GM12878 (cell line): ENCODE results near the gene BSPRY. TPM values are rescaled to one million over a fixed set of nuclear protein-coding genes. Genes with fewer than 3 reads are reported as not detected.
"Not testable (repeated sequence)": the region's sequence is repeated elsewhere in the genome, so short reads cannot be mapped to it uniquely, and the experiment has no call there.

ENCODE experiments used
- ATAC-seq: fragments of 200-7000 bp; cut with Tn5 transposase; 3 replicates; pipeline ENCODE4 v1.9.1; 2020; ENCODE audit warnings: mild to moderate bottlenecking, moderate library complexity
- BruUV-seq: library from RNA; stranded (reverse); fragments of 400-500 nt; replicated peaks from 2 replicates; lab custom pipeline; 2021; lab: Mats Ljungman, UMichigan
- CTCF ChIA-PET: fragments of 300-600 bp; sonication (Branson Sonifier 250); formaldehyde crosslinking; extraction: SDS; loops from one replicate; lab custom pipeline; 2021; ENCODE audit warnings: inconsistent platforms; lab: Yijun Ruan, JAX
- POLR2A ChIA-PET: fragments of 350-600 bp; formaldehyde crosslinking; extraction: SDS; loops from one replicate; lab custom pipeline; 2021; ENCODE audit warnings: inconsistent platforms; lab: Charles Lee
- RAD21 ChIA-PET: fragments of 300-600 bp; sonication (Branson Sonifier 250); formaldehyde crosslinking; loops from one replicate; lab custom pipeline; 2023; ENCODE audit warnings: antibody characterized with exemption; ENCODE audit not compliant: unreplicated experiment; lab: Charles Lee
- SMC1A ChIA-PET: fragments of 300-600 bp; sonication (Branson Sonifier 250); formaldehyde crosslinking; loops from one replicate; lab custom pipeline; 2023; ENCODE audit not compliant: unreplicated experiment, uncharacterized antibody; lab: Charles Lee
- DNase-seq: peaks from one replicate; pipeline ENCODE4 v3.0.0-alpha.2; 2011; ENCODE audit warnings: low read depth, low spot score
- FAIRE-seq: peaks from 3 replicates; lab custom pipeline; 2011; peaks lifted over from hg19 to GRCh38; lab: Jason Lieb, UNC
- H2AFZ ChIP-seq: 2 replicates; pipeline ENCODE4 v1.6.0; 2011; ENCODE audit warnings: low read depth, low read length, control low read depth; ENCODE audit not compliant: control insufficient read depth
- H3K27ac ChIP-seq: 2 replicates; pipeline ENCODE4 v1.5.1; 2011; ENCODE audit warnings: control low read depth; ENCODE audit not compliant: control insufficient read depth, insufficient read depth
- H3K27me3 ChIP-seq, 2 experiments: replicated peaks in 1 of 2; 2 replicates each; pipeline versions ENCODE4 v1.6.0 to v1.6.1; 2011; ENCODE audit warnings: low read length in 1 of 2; ENCODE audit not compliant: control insufficient read depth in 2 of 2, insufficient read depth in 2 of 2
- H3K36me3 ChIP-seq, 2 experiments: 2 replicates each; pipeline ENCODE4 v1.5.1; 2011; ENCODE audit warnings: low read length in 1 of 2; ENCODE audit not compliant: control insufficient read depth in 2 of 2, insufficient read depth in 2 of 2
- H3K4me1 ChIP-seq: 2 replicates; pipeline ENCODE4 v1.6.1; 2011; ENCODE audit warnings: mild to moderate bottlenecking, low read length, moderate library complexity, mixed read lengths; ENCODE audit not compliant: control insufficient read depth, insufficient read depth
- H3K4me2 ChIP-seq: 2 replicates; pipeline ENCODE4 v1.6.0; 2011; ENCODE audit warnings: control low read depth; ENCODE audit not compliant: control insufficient read depth, insufficient read depth
- H3K4me3 ChIP-seq: fragments of 200-600 bp; sonication (generic); 2 replicates; pipeline ENCODE4 v1.5.1; 2016
- H3K79me2 ChIP-seq: 2 replicates; pipeline ENCODE4 v1.6.0; 2011; ENCODE audit warnings: low read length; ENCODE audit not compliant: control insufficient read depth, insufficient read depth
- H3K9ac ChIP-seq: 2 replicates; pipeline ENCODE4 v1.8.0; 2011; ENCODE audit warnings: low read length, control low read depth, mixed read lengths; ENCODE audit not compliant: control insufficient read depth, insufficient read depth
- H3K9me3 ChIP-seq: replicated peaks from 3 replicates; pipeline ENCODE4 v1.5.1; 2011; ENCODE audit warnings: mild to moderate bottlenecking, low read length; ENCODE audit not compliant: control insufficient read depth, insufficient read depth
- H4K20me1 ChIP-seq: 2 replicates; pipeline ENCODE4 v1.6.0; 2011; ENCODE audit not compliant: control insufficient read depth, insufficient read depth
- FOXK2 ChIP-seq: fragments of 450-650 bp; IDR thresholded peaks from 2 replicates; pipeline ENCODE4 v1.6.1; 2017; ENCODE audit warnings: mild to moderate bottlenecking, moderate library complexity
- HDGF ChIP-seq: fragments of 450-650 bp; IDR thresholded peaks from 2 replicates; pipeline ENCODE4 v1.6.1; 2016; ENCODE audit warnings: antibody characterized with exemption
- NBN ChIP-seq: fragments of 450-650 bp; IDR thresholded peaks from 2 replicates; pipeline ENCODE4 v1.6.1; 2016
- RAD21 ChIP-seq: IDR thresholded peaks from 2 replicates; pipeline ENCODE4 v1.6.1; 2011; ENCODE audit warnings: mild to moderate bottlenecking, low read depth, low read length, moderate library complexity; ENCODE audit not compliant: insufficient read depth
- RB1 ChIP-seq: fragments of 450-650 bp; formaldehyde crosslinking; IDR thresholded peaks from 2 replicates; pipeline ENCODE4 v1.6.1; 2017; ENCODE audit warnings: mild to moderate bottlenecking, borderline replicate concordance
- SMC3 ChIP-seq: IDR thresholded peaks from 2 replicates; pipeline ENCODE4 v1.6.1; 2011; ENCODE audit warnings: low read length, improper control_type of control experiment, borderline replicate concordance
- YY1 ChIP-seq: IDR thresholded peaks from 2 replicates; pipeline ENCODE4 v1.6.1; 2011; ENCODE audit warnings: low read depth, mild to moderate bottlenecking, low read length
- WGBS: methylation state at CpG from one replicate; pipeline ENCODE4 v1.1.6; 2016; ENCODE audit warnings: low lambda C conversion rate; ENCODE audit not compliant: insufficient replicate concordance, insufficient coverage; ENCODE audit errors: missing lambda C conversion rate; 5-methylcytosine and 5-hydroxymethylcytosine counted together
- in situ Hi-C: fragments of 300-500 bp; cut with MboI; formaldehyde crosslinking; loops from 9 replicates; pipeline ENCODE4 v1.14.3; 2018; ENCODE audit warnings: mixed read lengths
- intact Hi-C: fragments of 100-400 bp; cut with micrococcal nuclease; formaldehyde crosslinking; loops from one replicate; pipeline ENCODE4 v1.14.2; 2022; ENCODE audit not compliant: unreplicated experiment
- polyA plus RNA-seq, 11 experiments: library from polyadenylated mRNA; depleted of rRNA in 4 of 11; unstranded in 6 of 11; stranded (reverse) in 5 of 11; fragments of >200 nt; fragmentation: Nextera tagmentation in 4 of 11; fragmentation: Illumina TruSeq in 1 of 11; extraction: Ambion mirVana in 4 of 11; extraction: Trizol in 1 of 11; gene quantifications; 1 replicate in 1 of 11; 2 replicates in 10 of 11; pipeline versions ENCODE4 v1.2.1 to v1.2.3, GENCODE V29; 2011 to 2016; ENCODE audit warnings: inconsistent platforms in 2 of 11, missing spikeins in 2 of 11, low read depth in 1 of 11
- total RNA-seq, 4 experiments: library from RNA; depleted of rRNA in 3 of 4; stranded (reverse); fragments of >200 nt in 3 of 4; fragmentation: Illumina TruSeq in 1 of 4; extraction: Trizol in 1 of 4; gene quantifications; 2 replicates each; pipeline versions ENCODE4 v1.2.1 to v1.2.3, GENCODE V29; 2013 to 2021
- TF ChIP-seq, protein P1 (sequence below), 3 experiments: IDR thresholded peaks in 2 of 3; conservative IDR thresholded peaks in 1 of 3; 2 replicates each; pipeline ENCODE4 v1.5.1; 2011; ENCODE audit warnings: low read depth in 3 of 3, low read length in 3 of 3, mild to moderate bottlenecking in 3 of 3, control low read depth in 2 of 3, moderate library complexity in 2 of 3, inconsistent platforms in 1 of 3, mixed read lengths in 1 of 3; ENCODE audit not compliant: control insufficient read depth in 2 of 3, insufficient read depth in 1 of 3; ENCODE audit errors: extremely low read depth in 1 of 3

Gene BSPRY
- total and polyA plus RNA-seq, 10 of the 15 experiments (the other 5 are each of a cell fraction or from before 2014, with no cell fraction given) = 0.45 to 6.3 (median 4.1) TPM

DNA sequence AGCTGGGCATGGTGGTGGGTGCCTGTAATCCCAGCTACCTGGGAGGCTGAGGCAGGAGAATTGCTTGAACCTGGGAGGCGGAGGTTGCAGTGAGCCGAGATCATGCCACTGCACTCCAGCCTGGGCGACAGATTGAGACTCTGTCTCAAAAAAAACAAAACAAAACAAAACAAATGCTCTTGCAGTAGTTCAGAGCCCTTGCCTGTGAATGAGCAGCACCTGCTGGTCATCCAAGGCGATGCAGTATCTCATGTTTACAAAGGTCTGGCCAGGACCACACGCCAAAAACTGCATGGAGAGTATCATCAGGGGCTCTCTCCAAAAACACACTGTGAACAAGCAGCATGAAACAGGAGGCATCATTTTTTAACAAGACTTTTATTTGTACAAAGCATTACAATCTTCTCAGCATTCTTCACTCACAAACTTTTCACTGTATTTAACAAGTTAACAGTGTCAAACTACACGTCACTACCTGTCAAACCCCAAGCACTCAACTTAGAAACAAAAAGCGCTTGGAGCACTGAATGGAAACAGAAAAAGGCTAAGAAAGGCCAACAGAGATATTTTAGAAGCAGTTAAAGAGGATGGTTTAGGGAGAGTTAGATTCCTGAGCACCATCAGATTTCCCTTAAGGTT lies 57.7 kb downstream of the BSPRY start:
- H3K79me2 ChIP-seq = peaks cover 19% of the 10 kb centered on the region
- in situ Hi-C loops = loop anchor here (5.0 kb wide), 1 partner anchor 135 kb away; no protein-coding TSS in a partner anchor
- FAIRE-seq = peak; percentile 18
- ChIA-PET CTCF (interaction anchor here (0.8 to 5.3 kb wide), 14 partner anchors 32 to 251 kb away, joined by 3 to 72 read pairs (median 4); partner anchors contain the start of genes CDC26 and PRPF4), SMC1A (interaction anchor here (1.0 to 7.6 kb wide), 4 partner anchors 92 to 250 kb away, joined by 4 to 46 read pairs (median 20); partner anchors contain the start of genes CDC26 and PRPF4), RAD21 (interaction anchor here (0.6 to 4.0 kb wide), 4 partner anchors 51 to 251 kb away, joined by 4 to 15 read pairs (median 6); partner anchors contain the start of genes CDC26 and PRPF4)
- BruUV-seq, H3K27me3 ChIP-seq, H3K9ac ChIP-seq, H3K4me2 ChIP-seq, H3K9me3 ChIP-seq, H3K36me3 ChIP-seq, DNase-seq, H2AFZ ChIP-seq, POLR2A ChIA-PET, H3K27ac ChIP-seq, H3K4me3 ChIP-seq, H4K20me1 ChIP-seq: not testable (repeated sequence)
- peaks cover 15% of the 10 kb centered on the region; the same call in 1 of the 2 replicates for H3K4me1 ChIP-seq
- peak; percentile 49 for ATAC-seq
- 52% methylated on average over 7 of the region's 7 CpGs for WGBS
- TF ChIP-seq RB1 = 0 out of 2 replicates have a peak, but pooled peaks have one; percentile 39
- TF ChIP-seq NBN = 0 out of 2 replicates have a peak, but pooled peaks have one; percentile 40
- TF ChIP-seq SMC3 = peak; percentile 78
- peak; percentile 85 for TF ChIP-seq RAD21
- peak; percentile 49; the same call in 1 of the 2 replicates for TF ChIP-seq YY1
- TF ChIP-seq HDGF = 0 out of 2 replicates have a peak, but pooled peaks have one; percentile 61
- TF ChIP-seq FOXK2 = peak; percentile 61
- TF ChIP-seq, protein P1, sequence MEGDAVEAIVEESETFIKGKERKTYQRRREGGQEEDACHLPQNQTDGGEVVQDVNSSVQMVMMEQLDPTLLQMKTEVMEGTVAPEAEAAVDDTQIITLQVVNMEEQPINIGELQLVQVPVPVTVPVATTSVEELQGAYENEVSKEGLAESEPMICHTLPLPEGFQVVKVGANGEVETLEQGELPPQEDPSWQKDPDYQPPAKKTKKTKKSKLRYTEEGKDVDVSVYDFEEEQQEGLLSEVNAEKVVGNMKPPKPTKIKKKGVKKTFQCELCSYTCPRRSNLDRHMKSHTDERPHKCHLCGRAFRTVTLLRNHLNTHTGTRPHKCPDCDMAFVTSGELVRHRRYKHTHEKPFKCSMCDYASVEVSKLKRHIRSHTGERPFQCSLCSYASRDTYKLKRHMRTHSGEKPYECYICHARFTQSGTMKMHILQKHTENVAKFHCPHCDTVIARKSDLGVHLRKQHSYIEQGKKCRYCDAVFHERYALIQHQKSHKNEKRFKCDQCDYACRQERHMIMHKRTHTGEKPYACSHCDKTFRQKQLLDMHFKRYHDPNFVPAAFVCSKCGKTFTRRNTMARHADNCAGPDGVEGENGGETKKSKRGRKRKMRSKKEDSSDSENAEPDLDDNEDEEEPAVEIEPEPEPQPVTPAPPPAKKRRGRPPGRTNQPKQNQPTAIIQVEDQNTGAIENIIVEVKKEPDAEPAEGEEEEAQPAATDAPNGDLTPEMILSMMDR (IDR thresholded peaks at IDR 0.05 in 2 of 3, conservative IDR thresholded peaks at IDR 0.05 in 1 of 3; ENCODE audit: control insufficient read depth in 2 of 3, extremely low read depth in 1 of 3, insufficient read depth in 1 of 3, low read depth in 3 of 3, low read length in 3 of 3) = peak; percentile 77 to 87 (median 85)
- intact Hi-C loops = loop anchor here (1.0 to 10.0 kb wide), 5 partner anchors 52 to 1048 kb away; no protein-coding TSS in a partner anchor
